ENCODE results near the gene RIPK1. TPM values are rescaled to one million over a fixed set of nuclear protein-coding genes. Genes with fewer than 3 reads are reported as not detected.

The RIPK1 gene
- total RNA-seq, 1 experiment from 2014 or later: 14.5 TPM

DNA sequence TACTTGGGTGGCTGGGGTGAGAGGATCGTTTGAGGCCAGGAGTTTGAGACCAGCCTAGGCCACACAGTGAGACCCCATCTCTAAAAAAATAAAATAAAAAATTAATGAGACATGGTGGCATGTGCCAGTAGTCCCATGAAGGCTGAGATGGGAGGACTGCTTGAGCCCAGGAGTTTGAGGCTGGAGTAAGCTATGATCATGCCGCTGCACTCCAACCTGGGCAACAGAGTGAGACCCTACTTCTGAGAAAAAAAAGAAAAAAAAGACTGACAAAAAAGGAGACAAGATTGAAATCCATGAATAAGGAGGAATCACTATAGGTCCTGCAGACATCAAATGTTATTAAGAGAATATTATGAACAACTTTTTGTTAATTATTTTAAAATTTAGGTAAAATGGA lies 26.5 kb downstream of the RIPK1 start:
- H3K9me3 ChIP-seq (ENCODE audit: low read length): no peaks in the 10 kb centered on the region
- POLR2A ChIA-PET (ENCODE audit: unreplicated experiment): no interaction called here
- no peak overlapping the region for H3K9ac ChIP-seq (ENCODE audit: low read length)
- no TSS peak for BruUV-seq (replicated peaks)
- no peaks in the 10 kb centered on the region for H3K9me2 ChIP-seq (replicated peaks; ENCODE audit: low read length)
- H2AFZ ChIP-seq (ENCODE audit: low read length): no peak overlapping the region
- ATAC-seq (no peak), DNase-seq (no peak)
- H3F3A ChIP-seq (ENCODE audit: low read length, unreplicated experiment): no peaks in the 10 kb centered on the region
- CTCF ChIA-PET: no interaction called here
- H3K79me2 ChIP-seq (ENCODE audit: low read length): no peaks in the 10 kb centered on the region
- no peak overlapping the region for H3K4me3 ChIP-seq (ENCODE audit: low read length)
- H3K27ac ChIP-seq (ENCODE audit: low read length): no peak overlapping the region
- no peaks in the 10 kb centered on the region for H3K4me1 ChIP-seq (ENCODE audit: insufficient read depth, low read length)
- intact Hi-C loops (cut with micrococcal nuclease): no loop called here
- peaks cover 12% of the 10 kb centered on the region for H3K36me3 ChIP-seq (ENCODE audit: low read depth, low read length)
- no peaks in the 10 kb centered on the region for H3K27me3 ChIP-seq (ENCODE audit: low read length)
- no peaks in the 10 kb centered on the region for H4K20me1 ChIP-seq (ENCODE audit: low read length)
- no peak for TF ChIP-seq EZH2phosphoT487 (IDR thresholded peaks at IDR 0.05; ENCODE audit: borderline replicate concordance, low read length)
- TF ChIP-seq EZH2 (IDR thresholded peaks at IDR 0.05; ENCODE audit: low read length, unreplicated experiment): no peak
- TF ChIP-seq, protein P1, sequence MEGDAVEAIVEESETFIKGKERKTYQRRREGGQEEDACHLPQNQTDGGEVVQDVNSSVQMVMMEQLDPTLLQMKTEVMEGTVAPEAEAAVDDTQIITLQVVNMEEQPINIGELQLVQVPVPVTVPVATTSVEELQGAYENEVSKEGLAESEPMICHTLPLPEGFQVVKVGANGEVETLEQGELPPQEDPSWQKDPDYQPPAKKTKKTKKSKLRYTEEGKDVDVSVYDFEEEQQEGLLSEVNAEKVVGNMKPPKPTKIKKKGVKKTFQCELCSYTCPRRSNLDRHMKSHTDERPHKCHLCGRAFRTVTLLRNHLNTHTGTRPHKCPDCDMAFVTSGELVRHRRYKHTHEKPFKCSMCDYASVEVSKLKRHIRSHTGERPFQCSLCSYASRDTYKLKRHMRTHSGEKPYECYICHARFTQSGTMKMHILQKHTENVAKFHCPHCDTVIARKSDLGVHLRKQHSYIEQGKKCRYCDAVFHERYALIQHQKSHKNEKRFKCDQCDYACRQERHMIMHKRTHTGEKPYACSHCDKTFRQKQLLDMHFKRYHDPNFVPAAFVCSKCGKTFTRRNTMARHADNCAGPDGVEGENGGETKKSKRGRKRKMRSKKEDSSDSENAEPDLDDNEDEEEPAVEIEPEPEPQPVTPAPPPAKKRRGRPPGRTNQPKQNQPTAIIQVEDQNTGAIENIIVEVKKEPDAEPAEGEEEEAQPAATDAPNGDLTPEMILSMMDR (conservative IDR thresholded peaks at IDR 0.05; ENCODE audit: low read depth, low read length): no peak
- H3K4me2 ChIP-seq (ENCODE audit: low read length): no peak overlapping the region

DNA sequence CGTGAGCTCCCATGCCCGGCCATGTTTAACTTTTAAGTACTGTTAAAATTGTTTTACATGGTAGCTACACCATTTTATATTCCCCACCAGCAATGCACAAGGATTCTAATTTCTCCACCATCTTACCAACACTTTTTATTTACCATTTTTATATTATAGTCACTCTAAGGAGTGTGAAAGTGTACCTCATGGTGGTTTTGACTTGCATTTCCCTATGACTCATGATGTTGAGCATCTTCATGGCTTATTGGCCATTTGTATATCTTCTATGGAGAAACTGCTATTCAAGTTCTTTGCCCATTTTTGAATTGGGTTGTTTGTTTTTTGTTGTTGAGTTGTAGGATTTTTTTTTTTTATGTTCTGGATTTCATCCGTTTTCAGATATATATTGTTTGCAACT lies 34.6 kb downstream of the RIPK1 start:
- Histone ChIP-seq H3K4me3 (ENCODE audit: low read length) (no peak overlapping the region), H3K27ac (ENCODE audit: low read length) (no peak overlapping the region), H3K27me3 (ENCODE audit: low read length) (no peaks in the 10 kb centered on the region), H4K20me1 (ENCODE audit: low read length) (no peaks in the 10 kb centered on the region), H3K4me1 (ENCODE audit: insufficient read depth, low read length) (no peaks in the 10 kb centered on the region), H3F3A (ENCODE audit: low read length, unreplicated experiment) (no peaks in the 10 kb centered on the region), H3K9ac (ENCODE audit: low read length) (no peak overlapping the region), H3K4me2 (ENCODE audit: low read length) (no peak overlapping the region), H3K79me2 (ENCODE audit: low read length) (no peaks in the 10 kb centered on the region), H2AFZ (ENCODE audit: low read length) (no peak overlapping the region), H3K9me2 (replicated peaks; ENCODE audit: low read length) (no peaks in the 10 kb centered on the region), H3K9me3 (ENCODE audit: low read length) (no peaks in the 10 kb centered on the region), H3K36me3 (ENCODE audit: low read depth, low read length) (peaks cover 34% of the 10 kb centered on the region)
- no peak for DNase-seq
- no peak for ATAC-seq
- intact Hi-C loops (cut with micrococcal nuclease): no loop called here
- CTCF ChIA-PET: no interaction called here
- no TSS peak for BruUV-seq (replicated peaks)
- no peak for TF ChIP-seq EZH2 (IDR thresholded peaks at IDR 0.05; ENCODE audit: low read length, unreplicated experiment)
- TF ChIP-seq, protein P1 (conservative IDR thresholded peaks at IDR 0.05; ENCODE audit: low read depth, low read length): no peak
- TF ChIP-seq EZH2phosphoT487 (IDR thresholded peaks at IDR 0.05; ENCODE audit: borderline replicate concordance, low read length): no peak
- POLR2A ChIA-PET (ENCODE audit: unreplicated experiment): no interaction called here

DNA sequence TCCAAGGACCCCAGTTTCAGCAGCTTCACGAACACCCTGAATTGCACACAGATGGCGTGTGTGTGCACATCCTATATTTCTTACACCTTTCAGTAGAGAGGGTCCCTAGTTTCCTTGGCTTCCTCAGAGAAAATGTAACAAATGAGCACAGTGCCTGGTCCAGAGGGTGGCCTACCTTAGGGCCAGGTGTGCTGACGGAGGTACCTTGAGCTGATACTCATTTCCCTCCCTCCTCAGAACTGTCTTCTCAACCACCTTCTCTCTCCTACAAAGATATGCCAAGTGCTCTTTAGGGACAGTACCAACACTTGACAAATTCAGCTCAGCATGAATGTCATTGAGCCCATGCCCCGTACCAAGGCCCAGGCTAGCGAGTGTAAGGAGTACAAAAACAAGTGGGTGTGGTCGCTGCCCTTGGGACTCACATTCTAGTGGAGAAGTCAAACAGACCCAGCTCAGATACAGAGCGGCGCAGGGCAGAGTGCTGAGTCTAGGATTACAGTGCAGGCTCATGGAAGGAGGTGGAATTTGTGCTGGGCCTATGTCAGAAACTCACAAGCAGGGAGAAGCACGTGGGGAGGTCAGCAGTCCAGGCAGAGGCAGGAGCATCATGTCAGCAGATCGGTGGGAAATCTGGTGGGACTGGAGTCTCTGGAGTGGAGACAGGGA lies 40.6 kb downstream of the RIPK1 start:
- BruUV-seq (replicated peaks): no TSS peak
- H4K20me1 ChIP-seq (ENCODE audit: low read length): no peaks in the 10 kb centered on the region
- no peaks in the 10 kb centered on the region for H3K27me3 ChIP-seq (ENCODE audit: low read length)
- CTCF ChIA-PET: no interaction called here
- no peak for TF ChIP-seq EZH2 (IDR thresholded peaks at IDR 0.05; ENCODE audit: low read length, unreplicated experiment)
- TF ChIP-seq EZH2phosphoT487 (IDR thresholded peaks at IDR 0.05; ENCODE audit: borderline replicate concordance, low read length): no peak
- TF ChIP-seq, protein P1 (conservative IDR thresholded peaks at IDR 0.05; ENCODE audit: low read depth, low read length): no peak
- no peaks in the 10 kb centered on the region for H3F3A ChIP-seq (ENCODE audit: low read length, unreplicated experiment)
- no peak overlapping the region for H2AFZ ChIP-seq (ENCODE audit: low read length)
- no peak overlapping the region for H3K4me3 ChIP-seq (ENCODE audit: low read length)
- no peaks in the 10 kb centered on the region for H3K4me1 ChIP-seq (ENCODE audit: insufficient read depth, low read length)
- intact Hi-C loops (cut with micrococcal nuclease): no loop called here
- DNase-seq (no peak), ATAC-seq (no peak)
- H3K9ac ChIP-seq (ENCODE audit: low read length): no peak overlapping the region
- H3K27ac ChIP-seq (ENCODE audit: low read length): no peak overlapping the region
- H3K79me2 ChIP-seq (ENCODE audit: low read length): no peaks in the 10 kb centered on the region
- POLR2A ChIA-PET (ENCODE audit: unreplicated experiment): no interaction called here
- no peaks in the 10 kb centered on the region for H3K9me2 ChIP-seq (replicated peaks; ENCODE audit: low read length)
- H3K36me3 ChIP-seq (ENCODE audit: low read depth, low read length): peaks cover 47% of the 10 kb centered on the region
- no peak overlapping the region for H3K4me2 ChIP-seq (ENCODE audit: low read length)
- H3K9me3 ChIP-seq (ENCODE audit: low read length): no peaks in the 10 kb centered on the region

All from PC-3 (cell line).